ENCODE measurements around the gene C9orf40.
A peak's percentile ranks its signal among the peaks of the same experiment; 100 is the strongest.

DNA sequence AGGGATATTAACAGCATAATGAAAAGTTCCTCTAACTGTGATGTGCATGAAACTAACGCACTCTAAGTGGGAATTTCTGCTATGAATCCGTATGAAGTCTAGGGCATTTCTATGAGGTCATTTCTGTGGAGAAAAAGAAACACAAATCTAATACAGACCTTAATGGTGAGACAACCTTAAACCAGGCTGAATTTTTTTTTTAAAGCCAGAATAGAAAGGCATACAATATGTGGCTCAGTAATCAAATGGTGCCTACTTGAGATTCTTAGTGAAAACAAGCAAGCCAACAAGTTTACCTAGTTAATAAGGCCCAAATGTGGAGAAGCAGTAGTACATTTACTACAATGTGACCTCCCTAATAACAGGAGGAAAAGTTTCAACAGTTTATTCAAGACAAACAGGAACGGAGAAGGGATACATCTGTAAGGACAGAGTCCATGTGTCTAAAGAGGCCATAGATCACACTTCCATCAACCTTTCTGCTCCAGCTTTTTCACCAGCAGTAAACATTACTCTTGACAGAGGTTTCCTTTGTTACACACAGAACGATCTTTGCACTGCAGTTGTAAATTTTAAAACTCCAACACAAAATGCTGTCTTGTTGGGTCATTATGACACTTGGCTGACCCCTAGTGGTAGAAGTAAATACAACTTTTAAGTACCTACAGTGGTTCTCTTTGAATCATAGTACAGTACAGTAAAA lies 49.2 kb upstream of the C9orf40 start:
- no peak for TF ChIP-seq EZH2 (IDR thresholded peaks at IDR 0.05)
- TF ChIP-seq, protein P1, sequence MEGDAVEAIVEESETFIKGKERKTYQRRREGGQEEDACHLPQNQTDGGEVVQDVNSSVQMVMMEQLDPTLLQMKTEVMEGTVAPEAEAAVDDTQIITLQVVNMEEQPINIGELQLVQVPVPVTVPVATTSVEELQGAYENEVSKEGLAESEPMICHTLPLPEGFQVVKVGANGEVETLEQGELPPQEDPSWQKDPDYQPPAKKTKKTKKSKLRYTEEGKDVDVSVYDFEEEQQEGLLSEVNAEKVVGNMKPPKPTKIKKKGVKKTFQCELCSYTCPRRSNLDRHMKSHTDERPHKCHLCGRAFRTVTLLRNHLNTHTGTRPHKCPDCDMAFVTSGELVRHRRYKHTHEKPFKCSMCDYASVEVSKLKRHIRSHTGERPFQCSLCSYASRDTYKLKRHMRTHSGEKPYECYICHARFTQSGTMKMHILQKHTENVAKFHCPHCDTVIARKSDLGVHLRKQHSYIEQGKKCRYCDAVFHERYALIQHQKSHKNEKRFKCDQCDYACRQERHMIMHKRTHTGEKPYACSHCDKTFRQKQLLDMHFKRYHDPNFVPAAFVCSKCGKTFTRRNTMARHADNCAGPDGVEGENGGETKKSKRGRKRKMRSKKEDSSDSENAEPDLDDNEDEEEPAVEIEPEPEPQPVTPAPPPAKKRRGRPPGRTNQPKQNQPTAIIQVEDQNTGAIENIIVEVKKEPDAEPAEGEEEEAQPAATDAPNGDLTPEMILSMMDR (IDR thresholded peaks at IDR 0.05), result peak; percentile 81

Data from neural progenitor cell (in vitro differentiated cells).